ENCODE results near the gene CHRND. TPM values are rescaled to one million over a fixed set of nuclear protein-coding genes. Genes with fewer than 3 reads are reported as not detected.

Gene CHRND
- total RNA-seq, 1 donor from 2014 or later: not detected

- intact Hi-C loops (cut with micrococcal nuclease): no loop called here
- Histone ChIP-seq H3K36me3 (no peaks in the 10 kb centered on the region), H3K9me3 (replicated peaks) (no peaks in the 10 kb centered on the region), H3K27ac (replicated peaks) (no peak overlapping the region), H3K27me3 (ENCODE audit: low read depth) (peaks cover 90% of the 10 kb centered on the region), H3K4me3 (peak overlapping the region; percentile 64), H3K4me1 (peaks cover 44% of the 10 kb centered on the region)
- no peak for DNase-seq
- no peak for TF ChIP-seq CTCF (IDR thresholded peaks at IDR 0.05; ENCODE audit: borderline replicate concordance)
Measured at GRCh38 chr2:232522623-232523401, 3.1 kb upstream of the CHRND start.

GRCh38 chr2:232523402-232523681 lies 2.6 kb upstream of the CHRND start:
- TF ChIP-seq CTCF (IDR thresholded peaks at IDR 0.05; ENCODE audit: borderline replicate concordance): no peak
- no peak overlapping the region for H3K27ac ChIP-seq (replicated peaks)
- H3K9me3 ChIP-seq (replicated peaks): no peaks in the 10 kb centered on the region
- peak overlapping the region; percentile 64 for H3K4me3 ChIP-seq
- H3K27me3 ChIP-seq (ENCODE audit: low read depth): peaks cover 84% of the 10 kb centered on the region
- H3K36me3 ChIP-seq: no peaks in the 10 kb centered on the region
- intact Hi-C loops (cut with micrococcal nuclease): no loop called here
- no peak for DNase-seq
- H3K4me1 ChIP-seq: peaks cover 44% of the 10 kb centered on the region

- intact Hi-C loops (cut with micrococcal nuclease): no loop called here
- no peak for DNase-seq
- peak; percentile 33 for TF ChIP-seq CTCF (IDR thresholded peaks at IDR 0.05; ENCODE audit: borderline replicate concordance)
- Histone ChIP-seq H3K4me3 (peak overlapping the region; percentile 64), H3K36me3 (no peaks in the 10 kb centered on the region), H3K9me3 (replicated peaks) (no peaks in the 10 kb centered on the region), H3K27me3 (ENCODE audit: low read depth) (peaks cover 78% of the 10 kb centered on the region), H3K4me1 (peaks cover 44% of the 10 kb centered on the region), H3K27ac (replicated peaks) (no peak overlapping the region)
Measured at GRCh38 chr2:232523682-232524597, 2.0 kb upstream of the CHRND start.

GRCh38 chr2:232524771-232525170 lies 1.2 kb upstream of the CHRND start:
- intact Hi-C loops (cut with micrococcal nuclease): no loop called here
- Histone ChIP-seq H3K4me1 (peaks cover 44% of the 10 kb centered on the region), H3K27me3 (ENCODE audit: low read depth) (peaks cover 70% of the 10 kb centered on the region), H3K36me3 (no peaks in the 10 kb centered on the region), H3K4me3 (no peak overlapping the region), H3K27ac (replicated peaks) (no peak overlapping the region), H3K9me3 (replicated peaks) (no peaks in the 10 kb centered on the region)
- no peak for TF ChIP-seq CTCF (IDR thresholded peaks at IDR 0.05; ENCODE audit: borderline replicate concordance)
- DNase-seq: no peak

- Histone ChIP-seq H3K27ac (replicated peaks) (no peak overlapping the region), H3K36me3 (no peaks in the 10 kb centered on the region), H3K9me3 (replicated peaks) (no peaks in the 10 kb centered on the region), H3K4me1 (peaks cover 44% of the 10 kb centered on the region), H3K27me3 (ENCODE audit: low read depth) (peaks cover 66% of the 10 kb centered on the region), H3K4me3 (no peak overlapping the region)
- no peak for DNase-seq
- intact Hi-C loops (cut with micrococcal nuclease): no loop called here
- no peak for TF ChIP-seq CTCF (IDR thresholded peaks at IDR 0.05; ENCODE audit: borderline replicate concordance)
Measured at GRCh38 chr2:232525199-232525598, 761 bp upstream of the CHRND start.

All from left ventricle myocardium inferior (tissue), 1 donor.